Measurements from ENCODE around the gene UFSP1.
"Not testable (repeated sequence)": the region's sequence is repeated elsewhere in the genome, so short reads cannot be mapped to it uniquely, and the experiment has no call there.

UFSP1 gene

GRCh38 chr7:100855515-100855914, 34.0 kb downstream of the UFSP1 start:
- H3K27ac ChIP-seq, result no peak overlapping the region
- no peak for TF ChIP-seq CTCF (conservative IDR thresholded peaks at IDR 0.05)

DNA sequence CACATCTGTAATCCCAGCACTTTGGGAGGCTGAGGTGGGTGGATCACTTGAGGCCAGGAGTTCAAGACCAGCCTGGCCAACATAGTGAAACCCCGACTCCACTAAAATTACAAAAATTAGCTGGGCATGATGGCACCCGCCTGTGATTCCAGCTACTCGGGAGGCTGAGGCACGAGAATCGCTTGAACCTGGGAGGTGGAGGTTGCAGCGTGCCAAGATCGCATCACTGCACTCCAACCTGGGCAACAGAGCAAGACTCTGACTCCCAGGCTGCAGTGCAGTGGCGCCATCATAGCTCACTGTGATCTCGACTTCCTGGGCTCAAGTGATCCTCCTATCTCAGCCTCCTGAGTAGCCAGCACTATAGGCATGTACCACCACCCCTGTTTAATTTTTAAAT, 34.6 kb downstream of the UFSP1 start:
- H3K27ac ChIP-seq, result not testable (repeated sequence)

GRCh38 chr7:100854146-100854895, 35.2 kb downstream of the UFSP1 start:
- H3K27ac ChIP-seq, result no peak overlapping the region
- TF ChIP-seq CTCF (conservative IDR thresholded peaks at IDR 0.05) (no peak), ZFX (IDR thresholded peaks at IDR 0.05) (no peak)

DNA sequence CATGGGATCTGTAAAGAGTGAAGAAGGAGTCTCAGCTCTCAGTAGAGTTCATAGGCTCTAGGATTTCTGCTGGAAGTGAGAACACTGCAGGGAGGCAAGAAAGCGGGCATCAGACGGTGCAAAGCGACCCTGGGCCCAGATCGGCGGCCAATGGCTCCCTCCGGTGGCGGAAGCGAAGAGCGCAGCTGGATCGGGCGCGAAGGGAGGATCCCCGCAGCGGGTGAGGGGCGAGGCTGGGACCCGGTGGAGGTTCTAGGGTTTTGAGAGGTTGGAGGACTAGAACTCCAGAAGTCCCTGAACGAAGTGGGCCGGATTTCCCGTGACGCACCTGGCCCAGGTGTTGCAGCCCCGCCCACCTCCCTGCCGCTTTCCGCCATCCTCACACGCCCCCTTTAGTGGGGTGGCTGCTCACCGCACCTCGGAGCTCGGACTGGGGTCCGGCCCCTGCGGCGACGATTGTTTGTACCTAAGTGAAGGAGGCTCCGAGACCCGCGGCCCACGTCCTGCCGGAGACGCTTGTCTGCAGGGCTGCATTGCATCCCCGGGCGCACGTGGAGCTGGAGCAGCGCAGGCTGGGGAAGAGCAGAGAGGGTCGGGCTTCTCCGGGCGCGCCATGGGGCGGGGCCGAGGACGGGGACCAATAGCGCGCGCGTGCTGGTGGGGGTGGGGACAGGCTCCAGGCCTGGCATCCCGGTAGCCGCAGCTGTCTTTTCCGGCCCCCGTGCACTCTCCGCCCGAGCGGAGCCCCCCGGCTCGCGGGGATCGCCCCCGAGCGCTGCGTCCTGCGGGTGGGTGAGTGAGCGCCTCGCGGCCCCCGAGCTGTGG, 37.3 kb downstream of the UFSP1 start, which contains the start of gene SLC12A9:
SLC12A9 (plus strand) TSS at position 666 of the 825 bp plus-strand sequence. CDS start 1,485 bp downstream, outside the sequence.
- TF ChIP-seq CTCF (conservative IDR thresholded peaks at IDR 0.05) (peak; percentile 96), ZFX (IDR thresholded peaks at IDR 0.05) (peak; percentile 41; the same call in 1 of the 2 replicates)
- peak within 1 kb of the TSS; percentile 71 for H3K27ac ChIP-seq

- TF ChIP-seq CTCF (conservative IDR thresholded peaks at IDR 0.05) (no peak), ZFX (IDR thresholded peaks at IDR 0.05) (no peak)
- no peak overlapping the region for H3K27ac ChIP-seq
Observed at GRCh38 chr7:100847360-100847759, 42.2 kb downstream of the UFSP1 start.

DNA sequence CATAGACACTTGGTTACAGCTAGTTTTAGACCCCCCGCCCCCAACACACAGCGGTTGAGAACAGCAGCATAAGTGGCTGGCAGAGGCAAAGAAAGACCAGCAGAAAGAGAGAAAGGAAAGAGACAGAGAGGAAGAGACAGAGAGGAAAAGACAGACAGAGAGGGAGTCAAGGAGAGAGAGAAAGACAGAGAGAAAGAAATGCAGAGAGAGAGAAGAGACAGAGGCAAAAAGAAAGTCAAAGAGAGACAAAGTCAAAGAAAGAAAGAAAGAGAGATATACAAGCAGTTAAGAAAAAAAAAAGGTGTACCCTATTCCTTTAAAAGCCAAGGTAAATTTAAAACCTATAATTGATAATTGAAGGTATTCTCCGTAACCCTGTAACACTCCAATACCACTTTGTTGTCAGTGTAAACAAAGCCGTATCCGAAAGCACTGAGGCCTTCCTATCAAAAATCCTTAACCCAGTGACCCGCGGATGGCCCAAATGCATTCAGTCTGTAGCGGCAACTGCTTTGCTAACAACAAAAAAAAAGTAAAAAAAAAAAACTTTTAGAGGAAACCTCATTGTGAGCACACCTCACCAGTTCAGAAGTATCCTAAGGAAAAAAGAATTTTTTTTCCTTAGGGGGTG, 48.9 kb downstream of the UFSP1 start:
- no peak for TF ChIP-seq CTCF (conservative IDR thresholded peaks at IDR 0.05)
- TF ChIP-seq ZFX (IDR thresholded peaks at IDR 0.05), result no peak
- H3K27ac ChIP-seq, result no peak overlapping the region

- TF ChIP-seq ZFX (IDR thresholded peaks at IDR 0.05) (no peak), CTCF (conservative IDR thresholded peaks at IDR 0.05) (no peak)
- H3K27ac ChIP-seq, result no peak overlapping the region
Observed at GRCh38 chr7:100839361-100839760, 50.2 kb downstream of the UFSP1 start.

Measured in C4-2B (cell line).